ENCODE results near the gene RNF126.

DNA sequence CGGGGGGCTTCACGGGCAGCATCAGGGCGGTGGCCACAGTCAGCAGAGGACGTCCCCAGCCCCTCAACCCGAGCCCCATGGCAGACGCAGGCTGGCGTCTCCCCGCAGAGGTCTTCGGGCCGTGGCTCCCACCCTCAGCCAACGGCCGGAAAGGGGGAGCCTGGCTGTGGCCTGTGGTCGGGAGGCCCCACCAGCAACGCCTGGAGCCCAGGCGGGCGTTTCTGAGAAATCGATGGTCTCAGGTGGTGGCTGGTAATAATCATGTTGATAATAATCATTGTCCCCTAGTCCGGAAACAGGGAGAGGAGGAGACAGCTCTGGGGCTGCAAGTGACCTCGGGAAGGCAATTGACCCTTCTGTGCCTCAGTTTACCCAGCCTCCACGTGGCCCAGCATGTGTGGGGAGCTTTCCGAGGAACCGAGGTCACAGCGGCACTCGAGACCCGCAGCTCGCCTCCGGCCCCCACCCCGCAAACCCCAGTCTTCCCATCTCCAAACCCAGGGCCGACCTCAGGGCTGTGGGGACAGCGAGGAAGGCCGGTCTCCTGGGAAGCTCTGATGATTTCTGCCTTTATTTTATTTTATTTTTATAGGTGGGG lies 32.4 kb upstream of the RNF126 start, which contains the start of gene PRSS57:
- TF ChIP-seq, protein P1, sequence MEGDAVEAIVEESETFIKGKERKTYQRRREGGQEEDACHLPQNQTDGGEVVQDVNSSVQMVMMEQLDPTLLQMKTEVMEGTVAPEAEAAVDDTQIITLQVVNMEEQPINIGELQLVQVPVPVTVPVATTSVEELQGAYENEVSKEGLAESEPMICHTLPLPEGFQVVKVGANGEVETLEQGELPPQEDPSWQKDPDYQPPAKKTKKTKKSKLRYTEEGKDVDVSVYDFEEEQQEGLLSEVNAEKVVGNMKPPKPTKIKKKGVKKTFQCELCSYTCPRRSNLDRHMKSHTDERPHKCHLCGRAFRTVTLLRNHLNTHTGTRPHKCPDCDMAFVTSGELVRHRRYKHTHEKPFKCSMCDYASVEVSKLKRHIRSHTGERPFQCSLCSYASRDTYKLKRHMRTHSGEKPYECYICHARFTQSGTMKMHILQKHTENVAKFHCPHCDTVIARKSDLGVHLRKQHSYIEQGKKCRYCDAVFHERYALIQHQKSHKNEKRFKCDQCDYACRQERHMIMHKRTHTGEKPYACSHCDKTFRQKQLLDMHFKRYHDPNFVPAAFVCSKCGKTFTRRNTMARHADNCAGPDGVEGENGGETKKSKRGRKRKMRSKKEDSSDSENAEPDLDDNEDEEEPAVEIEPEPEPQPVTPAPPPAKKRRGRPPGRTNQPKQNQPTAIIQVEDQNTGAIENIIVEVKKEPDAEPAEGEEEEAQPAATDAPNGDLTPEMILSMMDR (conservative IDR thresholded peaks at IDR 0.05; ENCODE audit: low read depth, low read length), result no peak
- TF ChIP-seq EZH2 (IDR thresholded peaks at IDR 0.05; ENCODE audit: borderline replicate concordance, low read depth, low read length, poor library complexity, severe bottlenecking), result no peak

Data from A673 (cell line).